GM20000 (cell line): ENCODE results near the gene STOML1.
A peak's percentile ranks its signal among the peaks of the same experiment; 100 is the strongest.

Experiments
- DNase-seq: peaks from one replicate; pipeline ENCODE4 v3.0.0; 2012; ENCODE audit warnings: low spot score
- CTCF ChIP-seq: IDR thresholded peaks from 2 replicates; pipeline ENCODE4 v1.5.1; 2012; ENCODE audit warnings: mild to moderate bottlenecking, control low read depth; ENCODE audit errors: extremely low read depth, missing control alignments

STOML1 gene

GRCh38 chr15:73991726-73992593 lies at the start of gene STOML1:
Gene STOML1 (minus strand): TSS chr15:73992295. CDS start chr15:73992223, 72 bp downstream.
- DNase-seq = peak; percentile 98
- TF ChIP-seq CTCF = peak; percentile 90

- DNase-seq = no peak
- TF ChIP-seq CTCF = no peak
These were observed 49.2 kb upstream of the STOML1 start for GRCh38 chr15:74041311-74041756.

GRCh38 chr15:74040109-74040850 lies 48.2 kb upstream of the STOML1 start:
- DNase-seq = no peak

GRCh38 chr15:74039656-74040010 lies 47.5 kb upstream of the STOML1 start:
- TF ChIP-seq CTCF = no peak
- no peak for DNase-seq

More at GRCh38 chr15:74040109-74040850, 48.2 kb upstream of the STOML1 start:
- TF ChIP-seq CTCF = no peak

- DNase-seq = no peak
- TF ChIP-seq CTCF = no peak
These were observed 46.9 kb upstream of the STOML1 start for GRCh38 chr15:74038707-74039655.

GRCh38 chr15:74037171-74038117 lies 45.3 kb upstream of the STOML1 start:
- DNase-seq = no peak
- no peak for TF ChIP-seq CTCF
